Dermis blood vessel endothelial cell (primary cell): ENCODE results near the gene DNAJC5G. TPM values are rescaled to one million over a fixed set of nuclear protein-coding genes. Genes with fewer than 3 reads are reported as not detected.
A peak's percentile ranks its signal among the peaks of the same experiment; 100 is the strongest.

Experiments
- DNase-seq: peaks from one replicate; pipeline ENCODE4 v3.0.0; 2010
- total RNA-seq: library from RNA; depleted of rRNA; stranded (reverse); fragments of >200 nt; gene quantifications from 2 replicates; pipeline ENCODE4 v1.2.3, GENCODE V29; 2014

DNAJC5G gene
- total RNA-seq: 0.93 and 2.7 TPM in 2 replicates

GRCh38 chr2:27275211-27276150 is at the start of gene DNAJC5G:
Gene DNAJC5G, plus strand, starts transcription at chr2:27275433. Its CDS starts 1,296 bp downstream, at chr2:27276729.
- DNase-seq: no peak

- DNase-seq: no peak
These were observed 49.7 kb upstream of the DNAJC5G start for GRCh38 chr2:27225526-27225925.

- no peak for DNase-seq
These were observed 47.7 kb upstream of the DNAJC5G start for GRCh38 chr2:27227501-27227900.

- no peak for DNase-seq
These were observed 43.3 kb upstream of the DNAJC5G start for GRCh38 chr2:27231921-27232320.

- no peak for DNase-seq
These were observed 41.9 kb upstream of the DNAJC5G start for GRCh38 chr2:27233341-27233740.

- DNase-seq: no peak
These were observed 39.1 kb upstream of the DNAJC5G start for GRCh38 chr2:27236136-27236535.

- no peak for DNase-seq
These were observed 38.6 kb upstream of the DNAJC5G start for GRCh38 chr2:27236626-27237025.

GRCh38 chr2:27237341-27237945 is 37.8 kb upstream of the DNAJC5G start:
- no peak for DNase-seq

- DNase-seq: no peak
These were observed 36.3 kb upstream of the DNAJC5G start for GRCh38 chr2:27238976-27239375.

- DNase-seq: no peak
These were observed 34.8 kb upstream of the DNAJC5G start for GRCh38 chr2:27240406-27240805.

GRCh38 chr2:27241761-27242613 is 33.2 kb upstream of the DNAJC5G start:
- DNase-seq: no peak

GRCh38 chr2:27242614-27242951 is 32.6 kb upstream of the DNAJC5G start:
- no peak for DNase-seq

- DNase-seq: no peak
These were observed 31.7 kb upstream of the DNAJC5G start for GRCh38 chr2:27243391-27244130.

- no peak for DNase-seq
These were observed 30.1 kb upstream of the DNAJC5G start for GRCh38 chr2:27245116-27245515.

- no peak for DNase-seq
These were observed 29.6 kb upstream of the DNAJC5G start for GRCh38 chr2:27245626-27246025.

- DNase-seq: no peak
These were observed 27.3 kb upstream of the DNAJC5G start for GRCh38 chr2:27247893-27248292.

- DNase-seq: peak; percentile 17
These were observed 25.9 kb upstream of the DNAJC5G start for GRCh38 chr2:27249159-27249890.

GRCh38 chr2:27249891-27250651 is 25.2 kb upstream of the DNAJC5G start:
- DNase-seq: peak; percentile 75

GRCh38 chr2:27250652-27251379 is 24.4 kb upstream of the DNAJC5G start:
- DNase-seq: no peak

- DNase-seq: no peak
These were observed 23.5 kb upstream of the DNAJC5G start for GRCh38 chr2:27251766-27252165.
